GM23338 (cell line): Measurements from ENCODE around the gene PUS3. TPM values are rescaled to one million over a fixed set of nuclear protein-coding genes. Genes with fewer than 3 reads are reported as not detected.

Experiments
- ATAC-seq: fragments of 200-7000 bp; cut with Tn5 transposase; 3 replicates; pipeline ENCODE4 v1.9.1; 2020
- DNase-seq: peaks from one replicate; pipeline ENCODE4 v3.0.0-alpha.2; 2015; ENCODE audit warnings: low spot score
- H2AFZ ChIP-seq: fragments of 200-600 bp; sonication (generic); 2 replicates; pipeline ENCODE4 v1.8.0; 2016; ENCODE audit warnings: antibody characterized with exemption, mild to moderate bottlenecking, moderate library complexity
- H3F3A ChIP-seq: fragments of 200-600 bp; sonication (generic); replicated peaks from 2 replicates; pipeline ENCODE4 v1.8.0; 2017; ENCODE audit warnings: antibody characterized with exemption, mixed run types, low read depth
- H3K27ac ChIP-seq: fragments of 200-600 bp; sonication (generic); 2 replicates; pipeline ENCODE4 v1.6.1; 2016; ENCODE audit warnings: low read depth
- H3K27me3 ChIP-seq: fragments of 200-600 bp; sonication (generic); 2 replicates; pipeline ENCODE4 v1.8.0; 2016; ENCODE audit warnings: mild to moderate bottlenecking, mixed run types, moderate library complexity; ENCODE audit not compliant: insufficient read depth
- H3K36me3 ChIP-seq: fragments of 200-600 bp; sonication (generic); 2 replicates; pipeline ENCODE4 v1.8.0; 2016; ENCODE audit warnings: mild to moderate bottlenecking; ENCODE audit not compliant: insufficient read depth
- H3K4me1 ChIP-seq: fragments of 200-600 bp; sonication (generic); 2 replicates; pipeline ENCODE4 v1.8.0; 2016; ENCODE audit warnings: mild to moderate bottlenecking, moderate library complexity; ENCODE audit not compliant: insufficient read depth
- H3K4me2 ChIP-seq: fragments of 200-600 bp; sonication (generic); 2 replicates; pipeline ENCODE4 v1.7.1; 2017; ENCODE audit warnings: mixed run types
- H3K4me3 ChIP-seq: fragments of 200-600 bp; sonication (generic); 2 replicates; pipeline ENCODE4 v1.6.1; 2016; ENCODE audit warnings: mixed run types
- H3K79me2 ChIP-seq: fragments of 200-600 bp; sonication (generic); replicated peaks from 2 replicates; pipeline ENCODE4 v1.8.0; 2017; ENCODE audit warnings: mild to moderate bottlenecking; ENCODE audit not compliant: insufficient read depth
- H3K9me2 ChIP-seq: fragments of 200-600 bp; sonication (generic); 2 replicates; pipeline ENCODE4 v1.8.0; 2017; ENCODE audit not compliant: insufficient read depth
- H4K20me1 ChIP-seq: fragments of 200-600 bp; sonication (generic); replicated peaks from 2 replicates; pipeline ENCODE4 v1.8.0; 2017; ENCODE audit warnings: mild to moderate bottlenecking; ENCODE audit not compliant: insufficient read depth
- H3K27ac Mint-ChIP-seq: 2 replicates; pipeline ENCODE4 v1.8.0; 2020; ENCODE audit warnings: inconsistent platforms, mild to moderate bottlenecking, moderate library complexity, mixed read lengths
- H3K27me3 Mint-ChIP-seq: 3 replicates; pipeline ENCODE4 v1.8.0; 2022; ENCODE audit warnings: low read depth, mild to moderate bottlenecking, moderate library complexity, mixed read lengths, inconsistent platforms; ENCODE audit not compliant: insufficient read depth, poor library complexity
- H3K36me3 Mint-ChIP-seq: 3 replicates; pipeline ENCODE4 v1.8.0; 2021; ENCODE audit warnings: low read depth, mild to moderate bottlenecking, inconsistent platforms, moderate library complexity, mixed read lengths
- H3K4me1 Mint-ChIP-seq: 3 replicates; pipeline ENCODE4 v1.8.0; 2020; ENCODE audit warnings: mild to moderate bottlenecking, inconsistent platforms, mixed read lengths
- H3K4me3 Mint-ChIP-seq: 3 replicates; pipeline ENCODE4 v1.8.0; 2021; ENCODE audit warnings: moderate library complexity, mild to moderate bottlenecking, inconsistent platforms, mixed read lengths
- H3K9me3 Mint-ChIP-seq: 3 replicates; pipeline ENCODE4 v1.8.0; 2020; ENCODE audit warnings: moderate library complexity, mild to moderate bottlenecking, inconsistent platforms, mixed read lengths
- CREB1 ChIP-seq: fragments of 250-450 bp; sonication (Bioruptor Pico); IDR thresholded peaks from 2 replicates; pipeline ENCODE4 v1.5.0; 2020; ENCODE audit warnings: low read depth, mild to moderate bottlenecking, moderate library complexity
- EZH2 ChIP-seq: fragments of 200-600 bp; sonication (generic); IDR thresholded peaks from one replicate; pipeline ENCODE4 v1.8.0; 2017; ENCODE audit warnings: antibody characterized with exemption, mild to moderate bottlenecking, low read depth; ENCODE audit not compliant: unreplicated experiment
- POLR2AphosphoS5 ChIP-seq: IDR thresholded peaks from 2 replicates; pipeline ENCODE4 v1.6.1; 2016; ENCODE audit warnings: antibody characterized with exemption, low read depth
- REST ChIP-seq: IDR thresholded peaks from one replicate; pipeline ENCODE4 v1.6.1; 2018; ENCODE audit warnings: antibody characterized with exemption; ENCODE audit not compliant: unreplicated experiment
- STAT1 ChIP-seq: IDR thresholded peaks from one replicate; pipeline ENCODE4 v1.6.1; 2016; ENCODE audit warnings: antibody characterized with exemption; ENCODE audit not compliant: unreplicated experiment
- ZNF462 ChIP-seq: fragments of 250-450 bp; sonication (Bioruptor Pico); IDR thresholded peaks from 2 replicates; pipeline ENCODE4 v1.5.0; 2020; ENCODE audit warnings: mild to moderate bottlenecking, moderate library complexity
- polyA plus RNA-seq: library from polyadenylated mRNA; unstranded; fragments of >200 nt; fragmentation: Nextera tagmentation; extraction: Ambion mirVana; gene quantifications from 2 replicates; pipeline ENCODE4 v1.2.1, GENCODE V29; 2016
- total RNA-seq: library from RNA; depleted of rRNA; stranded (reverse); fragments of >200 nt; shearing (Covaris generic); gene quantifications from 2 replicates; pipeline ENCODE4 v1.2.3, GENCODE V29; 2014

Gene PUS3
- total and polyA plus RNA-seq, 2 experiments from 2014 or later = 15.8 to 24.1 TPM

- Histone ChIP-seq H3K9me2 (no peaks in the 10 kb centered on the region), H3K27me3 (peaks cover 19% of the 10 kb centered on the region), H3F3A (peaks cover 15% of the 10 kb centered on the region; the same call in 1 of the 2 replicates), H3K4me3 (peak within 1 kb of the TSS; percentile 88), H3K4me1 (no peaks in the 10 kb centered on the region), H2AFZ (peak within 1 kb of the TSS; percentile 99), H3K36me3 (peaks cover 16% of the 10 kb centered on the region), H4K20me1 (peaks cover 8% of the 10 kb centered on the region; the same call in 1 of the 2 replicates), H3K79me2 (peaks cover 36% of the 10 kb centered on the region), H3K4me2 (peak within 1 kb of the TSS; percentile 89), H3K27ac (0 out of 2 replicates have a peak within 1 kb of the TSS, but pooled peaks have one; percentile 17)
- no peak within 1 kb of the TSS for H3K27ac Mint-ChIP-seq
- peaks cover 12% of the 10 kb centered on the region for H3K4me1 Mint-ChIP-seq
- peaks cover 38% of the 10 kb centered on the region for H3K36me3 Mint-ChIP-seq
- peak; percentile 69 for TF ChIP-seq CREB1 (CRISPR knock-in tag)
- no peak for TF ChIP-seq EZH2
- TF ChIP-seq STAT1 = no peak
- no peak for TF ChIP-seq REST
- TF ChIP-seq ZNF462 (CRISPR knock-in tag) = no peak
- peak; percentile 78 for TF ChIP-seq POLR2AphosphoS5
- peaks cover 20% of the 10 kb centered on the region for H3K27me3 Mint-ChIP-seq
- DNase-seq (peak; percentile 88), ATAC-seq (peak; percentile 88)
- H3K4me3 Mint-ChIP-seq = peak within 1 kb of the TSS; percentile 99
- H3K9me3 Mint-ChIP-seq = no peaks in the 10 kb centered on the region; the same call in 1 of the 3 replicates
Observed at GRCh38 chr11:125903711-125904659, 979 bp upstream of the PUS3 start, which contains the start of gene DDX25. Gene DDX25, plus strand, starts transcription at chr11:125904508. Its CDS starts 10 bp downstream, at chr11:125904518.
